Suppressor macrophage treated with lipopolysaccharide for 1 hour (primary cell): Measurements from ENCODE around the gene AGAP9.
"Not testable (repeated sequence)": the region's sequence is repeated elsewhere in the genome, so short reads cannot be mapped to it uniquely, and the experiment has no call there.

Source experiments
- DNase-seq, 3 donors: peaks; one replicate each; pipeline ENCODE4 v3.0.0-alpha.2; 2020 to 2022

The AGAP9 gene

GRCh38 chr10:47484786-47485185, 38.7 kb downstream of the AGAP9 start:
- not testable (repeated sequence) for DNase-seq

DNA sequence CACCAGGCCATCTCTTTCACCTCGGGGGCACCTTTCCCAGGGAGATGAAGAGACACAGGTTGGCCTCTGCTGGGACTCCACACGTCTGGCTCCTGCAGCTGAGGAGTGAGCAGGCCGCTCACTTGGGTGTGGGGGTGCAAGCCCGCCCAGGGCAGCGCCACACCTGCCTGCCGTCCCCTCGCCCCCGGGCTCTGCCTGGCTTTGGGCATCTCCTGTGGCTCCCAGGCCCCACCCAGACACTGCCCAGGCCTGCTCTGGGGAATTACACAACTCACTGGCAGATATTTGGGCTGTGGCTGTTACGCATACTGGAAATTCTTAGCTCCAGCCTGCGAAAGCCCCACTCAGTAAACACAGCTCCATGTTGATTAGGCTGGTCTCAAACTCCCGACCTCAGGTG, 39.5 kb downstream of the AGAP9 start, which contains the start of gene ANXA8:
TSS of gene ANXA8 (minus strand) at position 193 of the 400 bp plus-strand sequence. CDS start at position 11, 182 bp downstream.
- DNase-seq: not testable (repeated sequence)

DNA sequence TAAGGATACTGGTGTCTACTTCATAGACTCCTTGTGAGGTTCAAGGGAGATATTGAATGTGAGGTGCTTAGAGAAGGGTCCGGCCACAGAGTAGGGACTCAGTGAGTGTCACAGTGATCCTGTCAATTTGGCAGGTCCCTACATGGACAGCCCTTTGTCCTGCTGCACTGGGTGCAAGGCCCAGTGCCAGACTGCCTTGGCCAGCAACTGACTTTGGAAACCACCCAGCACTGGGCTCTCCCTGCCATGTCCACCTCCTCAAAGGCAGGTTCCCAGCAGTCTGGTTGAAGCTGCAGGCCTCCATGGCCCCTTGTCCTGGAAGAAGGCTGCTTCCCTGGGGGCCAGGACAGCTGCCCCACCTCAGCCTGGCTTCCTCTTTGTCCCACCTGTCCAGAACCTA, 41.1 kb downstream of the AGAP9 start:
- not testable (repeated sequence) for DNase-seq

- DNase-seq: not testable (repeated sequence)
Observed at GRCh38 chr10:47481768-47482181, 41.7 kb downstream of the AGAP9 start.

GRCh38 chr10:47481182-47481766, 42.2 kb downstream of the AGAP9 start:
- DNase-seq: not testable (repeated sequence)

- DNase-seq: not testable (repeated sequence)
Observed at GRCh38 chr10:47480133-47480532, 43.3 kb downstream of the AGAP9 start.

DNA sequence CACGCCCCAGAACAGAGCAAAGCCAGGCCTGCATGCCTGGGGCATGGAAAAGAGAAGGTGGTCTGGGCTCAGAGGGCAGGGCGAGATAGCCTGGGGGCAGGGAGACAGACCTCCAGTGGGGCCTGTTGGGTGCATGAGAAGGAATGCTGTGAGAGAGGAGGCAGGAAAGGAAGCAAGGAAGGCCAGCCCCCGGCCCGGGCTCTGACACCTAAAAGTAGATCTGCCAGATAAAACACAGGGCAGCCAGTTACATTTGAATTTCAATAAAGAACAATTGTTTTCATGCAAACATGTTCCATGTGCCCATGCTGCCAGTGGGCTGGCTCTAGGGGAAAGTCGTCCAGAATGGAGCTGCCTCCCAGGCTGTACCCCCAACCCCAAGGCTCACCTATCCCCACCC, 45.3 kb downstream of the AGAP9 start:
- DNase-seq: not testable (repeated sequence)

DNA sequence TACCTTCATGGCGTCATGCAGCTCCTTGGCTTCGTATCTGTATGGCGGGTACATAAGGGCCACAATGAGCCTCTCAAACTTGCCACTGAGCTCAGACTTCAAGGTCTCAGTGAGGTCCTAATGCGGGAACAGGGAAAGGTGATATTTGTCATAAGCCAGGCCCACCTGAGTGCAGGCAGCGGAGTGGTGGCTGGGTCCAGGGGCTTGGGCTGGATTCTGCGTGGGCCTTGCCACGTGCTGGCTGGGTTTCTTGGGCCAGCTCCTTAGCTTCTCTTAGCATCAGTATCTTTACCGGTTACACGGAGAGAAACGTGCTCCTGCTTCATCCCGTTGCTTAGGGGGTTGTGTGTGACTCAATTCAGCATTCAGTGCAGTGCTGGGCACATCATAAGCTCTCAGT, 46.4 kb downstream of the AGAP9 start:
- DNase-seq: not testable (repeated sequence)

DNA sequence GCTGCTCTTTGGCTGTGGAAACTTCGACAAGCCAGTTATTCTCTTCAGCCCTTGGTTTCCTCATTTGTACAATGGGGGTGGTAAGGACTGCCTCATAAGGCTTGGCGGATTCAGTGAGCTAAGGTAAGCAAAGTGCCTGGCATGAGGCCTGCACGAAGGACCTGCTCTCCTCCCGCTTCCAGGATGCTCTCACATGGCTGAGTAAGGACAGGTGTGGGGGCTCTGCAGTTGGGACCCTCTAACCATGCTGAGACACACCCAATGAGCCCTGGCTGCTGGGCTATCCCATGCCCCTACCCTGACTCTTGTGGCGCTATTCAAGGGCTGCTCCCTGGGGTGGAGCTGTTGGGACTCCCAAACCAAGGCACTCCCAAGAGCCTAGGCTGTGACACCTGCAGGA, 48.3 kb downstream of the AGAP9 start:
- DNase-seq: not testable (repeated sequence)

DNA sequence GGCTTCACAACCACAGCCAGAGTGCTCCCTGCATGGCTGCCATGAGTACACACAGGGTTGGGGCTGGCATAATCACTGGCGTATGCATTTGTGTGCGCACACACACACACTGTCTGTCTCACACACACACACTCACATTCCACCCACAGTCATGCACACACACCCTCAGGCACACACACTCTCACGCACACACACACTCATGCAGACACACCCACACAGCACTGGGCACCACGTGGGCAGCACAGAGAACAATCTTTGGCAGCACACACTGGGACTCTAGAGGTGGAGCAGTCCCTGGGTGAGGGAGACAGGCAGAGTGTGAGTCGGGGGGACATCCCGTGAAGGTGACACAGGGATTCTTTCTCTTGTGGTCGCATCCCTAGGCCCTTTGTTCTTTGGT, 49.9 kb downstream of the AGAP9 start:
- not testable (repeated sequence) for DNase-seq

DNA sequence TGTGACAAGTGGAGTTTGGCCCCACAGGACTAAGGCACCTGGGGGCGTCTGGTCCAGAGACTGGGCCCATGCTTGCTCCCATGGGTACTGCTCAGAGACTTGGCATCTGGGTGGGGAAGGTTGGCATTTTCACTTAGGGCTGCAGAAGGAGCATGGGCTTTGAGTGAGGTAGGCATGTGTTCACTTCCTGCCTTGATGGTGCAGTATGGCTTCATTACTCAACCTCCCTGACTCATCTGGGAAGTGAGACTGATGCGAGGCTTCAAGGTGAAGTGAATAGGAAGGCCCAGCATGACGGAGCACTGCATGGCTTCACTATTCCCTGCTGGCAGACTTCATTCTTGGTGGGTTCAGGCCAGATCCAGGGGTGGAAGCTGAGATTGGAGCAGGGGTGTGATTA, 50.8 kb downstream of the AGAP9 start:
- not testable (repeated sequence) for DNase-seq

DNA sequence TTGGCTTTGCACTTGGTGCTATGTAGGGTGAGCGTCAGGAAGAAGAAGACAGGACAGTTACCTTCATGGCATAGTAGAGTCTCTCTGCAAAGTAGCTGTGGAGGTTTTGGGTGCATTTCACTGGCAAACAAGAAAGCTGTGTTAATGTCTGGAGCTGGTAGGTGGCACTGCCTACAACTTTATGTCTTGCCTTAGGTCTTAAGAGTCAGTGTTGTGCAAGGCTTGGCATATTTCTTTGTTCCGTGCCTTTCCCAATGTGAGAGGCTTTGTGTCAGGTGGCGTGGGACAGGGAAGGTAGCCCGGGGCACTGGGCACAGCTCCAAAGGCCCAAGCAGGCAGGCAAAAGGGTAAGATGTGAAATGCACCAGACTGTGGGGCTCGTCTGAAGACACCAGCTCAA, 51.4 kb downstream of the AGAP9 start:
- not testable (repeated sequence) for DNase-seq

DNA sequence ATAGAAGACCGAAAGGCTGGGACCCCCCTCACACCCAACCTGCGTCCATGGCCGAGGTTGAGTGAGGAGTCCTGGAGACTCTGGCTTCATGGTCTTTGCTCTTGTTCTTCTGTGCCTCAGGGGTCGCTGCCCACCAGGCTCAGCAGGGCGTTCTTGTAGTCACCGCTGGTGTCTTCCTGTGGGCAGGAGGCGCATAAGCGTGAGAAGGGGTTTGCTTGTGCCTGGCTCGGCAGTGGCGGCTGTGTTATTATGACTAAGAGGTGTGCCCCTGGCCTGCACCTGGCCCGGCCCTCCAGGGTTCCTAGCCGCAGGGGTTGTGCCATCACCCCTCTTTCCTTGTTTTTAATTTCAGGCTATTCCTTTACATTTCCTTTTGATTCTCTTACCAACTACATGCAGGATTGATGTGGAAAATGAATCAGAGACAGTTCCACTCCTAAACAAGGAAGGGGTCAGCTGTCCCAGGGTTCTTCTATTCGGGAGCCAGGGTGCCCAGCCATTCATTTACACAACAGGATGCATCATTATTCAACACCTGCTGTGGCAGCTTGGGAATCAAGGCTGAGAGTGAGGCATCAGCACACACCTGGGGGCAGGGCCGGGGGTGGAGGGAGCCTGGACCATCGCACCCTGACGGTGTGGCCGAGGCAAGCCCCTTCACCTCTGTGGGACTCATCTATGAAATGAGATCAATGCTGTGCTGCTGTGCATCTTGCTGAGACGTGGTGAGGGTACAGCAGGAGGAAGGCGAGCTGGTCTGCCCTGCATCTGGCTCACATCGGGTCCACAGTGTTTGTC, 54.5 kb downstream of the AGAP9 start:
- not testable (repeated sequence) for DNase-seq

- not testable (repeated sequence) for DNase-seq
Observed at GRCh38 chr10:47467957-47468356, 55.5 kb downstream of the AGAP9 start.

DNA sequence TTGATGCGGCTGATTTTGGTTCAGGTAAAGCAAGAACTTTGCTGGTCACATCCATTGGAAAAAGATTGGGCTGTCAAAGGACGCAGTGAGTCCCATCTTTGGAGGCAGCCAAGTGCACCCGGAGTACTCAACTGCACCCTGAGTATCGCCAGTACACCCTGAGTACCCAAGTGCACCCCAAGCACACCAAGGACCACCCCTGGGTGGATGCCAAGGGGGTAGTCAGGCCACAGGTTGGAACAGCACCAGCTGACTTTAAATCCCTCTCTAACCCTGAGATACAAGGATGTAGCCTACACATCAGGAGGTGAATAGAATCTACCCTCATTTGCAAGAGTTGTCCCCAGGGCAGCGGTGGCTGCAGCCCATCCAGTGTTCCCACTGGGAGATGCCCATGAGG, 56.0 kb downstream of the AGAP9 start:
- not testable (repeated sequence) for DNase-seq

DNA sequence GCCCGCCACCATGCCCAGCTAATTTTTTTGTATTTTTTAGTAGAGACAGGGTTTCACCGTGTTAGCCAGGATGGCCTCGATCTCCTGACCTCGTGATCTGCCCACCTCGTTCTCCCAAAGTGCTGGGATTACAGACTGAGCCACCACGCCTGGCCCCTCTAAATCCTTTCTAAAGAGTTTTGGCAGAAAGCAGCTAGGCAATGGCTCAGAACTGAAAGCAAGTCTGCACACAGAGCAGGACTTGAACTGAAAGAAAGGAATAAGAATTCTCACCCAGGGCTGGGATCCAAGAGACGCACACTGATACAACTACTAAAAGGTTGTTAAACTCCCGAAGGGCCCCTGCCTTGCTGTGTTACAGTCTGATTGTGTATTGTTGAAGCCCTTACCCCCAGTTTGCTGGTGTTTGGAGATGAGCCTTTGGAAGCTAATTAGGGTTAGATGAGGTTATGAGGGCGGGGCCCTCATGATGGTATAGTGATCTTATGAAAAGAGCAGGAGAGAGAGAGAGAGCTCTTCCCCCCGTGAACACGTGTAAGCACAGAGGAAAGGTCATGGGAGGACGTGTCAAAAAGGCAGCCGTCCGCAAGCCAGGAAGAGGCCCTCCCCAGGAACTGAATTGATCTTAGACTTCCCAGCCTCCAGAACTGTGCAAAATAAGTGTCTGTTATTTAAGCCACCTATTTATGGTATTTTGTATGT, 58.1 kb downstream of the AGAP9 start:
- DNase-seq: not testable (repeated sequence)

GRCh38 chr10:47462577-47463358, 60.7 kb downstream of the AGAP9 start:
- DNase-seq: not testable (repeated sequence)

DNA sequence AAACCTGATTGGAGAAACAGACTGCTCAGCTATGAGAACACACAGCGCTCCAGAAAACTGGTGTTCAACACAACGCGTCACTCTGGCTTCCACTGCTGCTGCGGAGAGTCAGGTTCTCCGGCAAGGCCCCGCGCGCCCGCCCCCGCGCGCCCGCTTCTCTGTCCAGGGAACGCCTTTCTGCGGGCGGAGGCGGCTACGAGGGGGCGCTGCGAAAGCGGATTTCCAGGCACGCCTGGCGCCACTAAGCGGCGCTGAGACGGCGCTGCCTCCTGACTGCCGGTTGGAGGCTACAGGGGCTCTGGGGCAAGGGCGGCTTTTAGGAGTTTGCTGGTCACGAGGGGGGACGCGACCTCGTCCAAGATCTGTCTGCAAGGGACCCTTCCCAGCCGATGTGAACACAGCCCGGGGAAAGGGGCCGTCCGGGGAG, 62.2 kb downstream of the AGAP9 start:
- DNase-seq: peak; percentile 64 to 77 (median 68)

- DNase-seq: no peak
Observed at GRCh38 chr10:47458466-47459154, 64.8 kb downstream of the AGAP9 start.

GRCh38 chr10:47457826-47458225, 65.6 kb downstream of the AGAP9 start:
- DNase-seq: no peak

DNA sequence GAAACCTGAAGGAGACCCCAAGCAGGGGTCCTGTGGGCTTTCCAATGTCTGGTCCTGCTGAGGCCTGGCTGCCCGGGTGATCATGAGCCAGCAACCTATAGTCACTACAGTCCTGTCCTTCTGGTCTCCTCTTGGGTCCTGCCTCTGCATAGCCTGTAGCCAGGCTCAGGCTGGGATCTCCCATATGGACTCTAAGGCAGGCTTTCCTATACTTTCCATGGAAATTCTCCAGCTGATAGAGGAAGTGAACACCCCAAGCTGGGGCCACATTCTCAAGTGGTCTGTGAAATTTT, 66.0 kb downstream of the AGAP9 start:
- DNase-seq: no peak
